Measurements from ENCODE around the gene VWA7.
"Not testable (repeated sequence)": the region's sequence is repeated elsewhere in the genome, so short reads cannot be mapped to it uniquely, and the experiment has no call there.

VWA7 gene

GRCh38 chr6:31776989-31777666 lies at the start of gene VWA7:
TSS of gene VWA7 (minus strand) at chr6:31777328. CDS start at chr6:31776779, 549 bp downstream.
- Histone ChIP-seq H3K27ac (no peak within 1 kb of the TSS), H3K36me3 (ENCODE audit: control insufficient read depth, insufficient read depth, low read length) (no peaks in the 10 kb centered on the region), H3K27me3 (ENCODE audit: control insufficient read depth, insufficient read depth, low read length) (no peaks in the 10 kb centered on the region), H3K4me1 (peaks cover 13% of the 10 kb centered on the region), H3K9ac (no peak within 1 kb of the TSS), H3K79me2 (peaks cover 2% of the 10 kb centered on the region), H3K4me2 (ENCODE audit: low read length) (no peak within 1 kb of the TSS), H3K9me3 (ENCODE audit: control insufficient read depth, low read length) (no peaks in the 10 kb centered on the region), H2AFZ (peak within 1 kb of the TSS; percentile 82), H3K4me3 (ENCODE audit: low read depth, low read length) (no peak within 1 kb of the TSS)
- no peak for TF ChIP-seq CTCF (IDR thresholded peaks at IDR 0.05)

GRCh38 chr6:31826793-31827285 lies 49.7 kb upstream of the VWA7 start:
- H3K4me1 ChIP-seq = peaks cover 25% of the 10 kb centered on the region
- no peaks in the 10 kb centered on the region for H3K27me3 ChIP-seq (ENCODE audit: control insufficient read depth, insufficient read depth, low read length)
- H3K4me2 ChIP-seq (ENCODE audit: low read length) = peak overlapping the region; percentile 92
- peaks cover 21% of the 10 kb centered on the region for H3K79me2 ChIP-seq
- no peaks in the 10 kb centered on the region for H3K36me3 ChIP-seq (ENCODE audit: control insufficient read depth, insufficient read depth, low read length)
- TF ChIP-seq CTCF (IDR thresholded peaks at IDR 0.05) = no peak
- H3K27ac ChIP-seq = peak overlapping the region; percentile 98
- H3K4me3 ChIP-seq (ENCODE audit: low read depth, low read length) = peak overlapping the region; percentile 98
- H3K9ac ChIP-seq = peak overlapping the region; percentile 34
- H2AFZ ChIP-seq = peak overlapping the region; percentile 86
- no peaks in the 10 kb centered on the region for H3K9me3 ChIP-seq (ENCODE audit: control insufficient read depth, low read length)

GRCh38 chr6:31825553-31825952 lies 48.4 kb upstream of the VWA7 start:
- H3K27me3 ChIP-seq (ENCODE audit: control insufficient read depth, insufficient read depth, low read length) = no peaks in the 10 kb centered on the region
- no peak for TF ChIP-seq CTCF (IDR thresholded peaks at IDR 0.05)
- H2AFZ ChIP-seq = peak overlapping the region; percentile 86
- H3K4me1 ChIP-seq = peaks cover 23% of the 10 kb centered on the region
- peaks cover 8% of the 10 kb centered on the region for H3K79me2 ChIP-seq
- H3K9me3 ChIP-seq (ENCODE audit: control insufficient read depth, low read length) = no peaks in the 10 kb centered on the region
- H3K4me2 ChIP-seq (ENCODE audit: low read length) = peak overlapping the region; percentile 92
- no peaks in the 10 kb centered on the region for H3K36me3 ChIP-seq (ENCODE audit: control insufficient read depth, insufficient read depth, low read length)
- peak overlapping the region; percentile 98 for H3K4me3 ChIP-seq (ENCODE audit: low read depth, low read length)
- no peak overlapping the region for H3K9ac ChIP-seq
- peak overlapping the region; percentile 98 for H3K27ac ChIP-seq

GRCh38 chr6:31823592-31824196 lies 46.6 kb upstream of the VWA7 start:
- H3K4me2 ChIP-seq (ENCODE audit: low read length); H3K4me3 ChIP-seq (ENCODE audit: low read depth, low read length); H3K9me3 ChIP-seq (ENCODE audit: control insufficient read depth, low read length); H3K79me2 ChIP-seq; H3K9ac ChIP-seq; H3K36me3 ChIP-seq (ENCODE audit: control insufficient read depth, insufficient read depth, low read length); H3K27me3 ChIP-seq (ENCODE audit: control insufficient read depth, insufficient read depth, low read length); H2AFZ ChIP-seq: not testable (repeated sequence)
- H3K27ac ChIP-seq = peak overlapping the region; percentile 98
- peaks cover 23% of the 10 kb centered on the region for H3K4me1 ChIP-seq

GRCh38 chr6:31822036-31822821 lies 45.1 kb upstream of the VWA7 start:
- H2AFZ ChIP-seq = peak overlapping the region; percentile 77
- no peaks in the 10 kb centered on the region for H3K27me3 ChIP-seq (ENCODE audit: control insufficient read depth, insufficient read depth, low read length)
- TF ChIP-seq CTCF (IDR thresholded peaks at IDR 0.05) = no peak
- no peaks in the 10 kb centered on the region for H3K36me3 ChIP-seq (ENCODE audit: control insufficient read depth, insufficient read depth, low read length)
- no peaks in the 10 kb centered on the region for H3K79me2 ChIP-seq
- peak overlapping the region; percentile 99 for H3K4me2 ChIP-seq (ENCODE audit: low read length)
- peak overlapping the region; percentile 94 for H3K4me3 ChIP-seq (ENCODE audit: low read depth, low read length)
- H3K9me3 ChIP-seq (ENCODE audit: control insufficient read depth, low read length) = no peaks in the 10 kb centered on the region
- peak overlapping the region; percentile 98 for H3K27ac ChIP-seq
- H3K9ac ChIP-seq = peak overlapping the region; percentile 46
- peaks cover 23% of the 10 kb centered on the region for H3K4me1 ChIP-seq
